Measurements from ENCODE around the gene PRDM16.
"Not testable (repeated sequence)": the region's sequence is repeated elsewhere in the genome, so short reads cannot be mapped to it uniquely, and the experiment has no call there.

Gene PRDM16

GRCh38 chr1:3285106-3285740 lies 216.2 kb downstream of the PRDM16 start:
- Histone ChIP-seq H3K27me3 (ENCODE audit: control insufficient read depth, insufficient read depth, low read length) (peaks cover 34% of the 10 kb centered on the region), H3K36me3 (ENCODE audit: insufficient read depth, low read length) (no peaks in the 10 kb centered on the region), H3K9me3 (replicated peaks; ENCODE audit: low read length) (no peaks in the 10 kb centered on the region), H3K4me2 (ENCODE audit: low read length) (no peak overlapping the region), H3K9ac (ENCODE audit: low read depth, low read length) (no peak overlapping the region), H3K4me1 (ENCODE audit: control insufficient read depth, insufficient read depth, low read length) (no peaks in the 10 kb centered on the region), H3K4me3 (ENCODE audit: low read length) (no peak overlapping the region)

GRCh38 chr1:3287095-3287494 lies 218.1 kb downstream of the PRDM16 start:
- not testable (repeated sequence) for H3K4me2 ChIP-seq (ENCODE audit: low read length); H3K4me3 ChIP-seq (ENCODE audit: low read length); H3K9ac ChIP-seq (ENCODE audit: low read depth, low read length); H3K4me1 ChIP-seq (ENCODE audit: control insufficient read depth, insufficient read depth, low read length); H3K9me3 ChIP-seq (replicated peaks; ENCODE audit: low read length); H3K36me3 ChIP-seq (ENCODE audit: insufficient read depth, low read length)
- peaks cover 28% of the 10 kb centered on the region for H3K27me3 ChIP-seq (ENCODE audit: control insufficient read depth, insufficient read depth, low read length)

- H3K9me3 ChIP-seq (replicated peaks; ENCODE audit: low read length): no peaks in the 10 kb centered on the region
- no peaks in the 10 kb centered on the region for H3K36me3 ChIP-seq (ENCODE audit: insufficient read depth, low read length)
- no peaks in the 10 kb centered on the region for H3K4me1 ChIP-seq (ENCODE audit: control insufficient read depth, insufficient read depth, low read length)
- peaks cover 22% of the 10 kb centered on the region for H3K27me3 ChIP-seq (ENCODE audit: control insufficient read depth, insufficient read depth, low read length)
- H3K4me2 ChIP-seq (ENCODE audit: low read length): no peak overlapping the region
- no peak overlapping the region for H3K4me3 ChIP-seq (ENCODE audit: low read length)
- H3K9ac ChIP-seq (ENCODE audit: low read depth, low read length): no peak overlapping the region
These were observed 218.7 kb downstream of the PRDM16 start for GRCh38 chr1:3287656-3288160.

GRCh38 chr1:3289502-3289901 lies 220.5 kb downstream of the PRDM16 start:
- Histone ChIP-seq H3K36me3 (ENCODE audit: insufficient read depth, low read length) (no peaks in the 10 kb centered on the region), H3K4me2 (ENCODE audit: low read length) (no peak overlapping the region), H3K27me3 (ENCODE audit: control insufficient read depth, insufficient read depth, low read length) (peaks cover 10% of the 10 kb centered on the region), H3K4me3 (ENCODE audit: low read length) (no peak overlapping the region), H3K4me1 (ENCODE audit: control insufficient read depth, insufficient read depth, low read length) (no peaks in the 10 kb centered on the region), H3K9me3 (replicated peaks; ENCODE audit: low read length) (no peaks in the 10 kb centered on the region), H3K9ac (ENCODE audit: low read depth, low read length) (no peak overlapping the region)

GRCh38 chr1:3290438-3290837 lies 221.4 kb downstream of the PRDM16 start:
- Histone ChIP-seq H3K27me3 (ENCODE audit: control insufficient read depth, insufficient read depth, low read length) (peaks cover 11% of the 10 kb centered on the region), H3K4me3 (ENCODE audit: low read length) (no peak overlapping the region), H3K9me3 (replicated peaks; ENCODE audit: low read length) (no peaks in the 10 kb centered on the region), H3K4me2 (ENCODE audit: low read length) (no peak overlapping the region), H3K9ac (ENCODE audit: low read depth, low read length) (no peak overlapping the region), H3K4me1 (ENCODE audit: control insufficient read depth, insufficient read depth, low read length) (no peaks in the 10 kb centered on the region), H3K36me3 (ENCODE audit: insufficient read depth, low read length) (no peaks in the 10 kb centered on the region)

- Histone ChIP-seq H3K27me3 (ENCODE audit: control insufficient read depth, insufficient read depth, low read length) (peaks cover 13% of the 10 kb centered on the region), H3K9ac (ENCODE audit: low read depth, low read length) (no peak overlapping the region), H3K36me3 (ENCODE audit: insufficient read depth, low read length) (no peaks in the 10 kb centered on the region), H3K4me2 (ENCODE audit: low read length) (no peak overlapping the region), H3K9me3 (replicated peaks; ENCODE audit: low read length) (no peaks in the 10 kb centered on the region), H3K4me1 (ENCODE audit: control insufficient read depth, insufficient read depth, low read length) (no peaks in the 10 kb centered on the region), H3K4me3 (ENCODE audit: low read length) (no peak overlapping the region)
These were observed 221.9 kb downstream of the PRDM16 start for GRCh38 chr1:3290915-3291314.

- Histone ChIP-seq H3K4me2 (ENCODE audit: low read length) (no peak overlapping the region), H3K4me3 (ENCODE audit: low read length) (no peak overlapping the region), H3K9me3 (replicated peaks; ENCODE audit: low read length) (no peaks in the 10 kb centered on the region), H3K9ac (ENCODE audit: low read depth, low read length) (no peak overlapping the region), H3K36me3 (ENCODE audit: insufficient read depth, low read length) (no peaks in the 10 kb centered on the region), H3K4me1 (ENCODE audit: control insufficient read depth, insufficient read depth, low read length) (no peaks in the 10 kb centered on the region), H3K27me3 (ENCODE audit: control insufficient read depth, insufficient read depth, low read length) (peaks cover 21% of the 10 kb centered on the region)
These were observed 223.2 kb downstream of the PRDM16 start for GRCh38 chr1:3292051-3292722.

- no peak overlapping the region for H3K4me2 ChIP-seq (ENCODE audit: low read length)
- H3K36me3 ChIP-seq (ENCODE audit: insufficient read depth, low read length): no peaks in the 10 kb centered on the region
- no peaks in the 10 kb centered on the region for H3K9me3 ChIP-seq (replicated peaks; ENCODE audit: low read length)
- no peak overlapping the region for H3K4me3 ChIP-seq (ENCODE audit: low read length)
- H3K27me3 ChIP-seq (ENCODE audit: control insufficient read depth, insufficient read depth, low read length): peaks cover 29% of the 10 kb centered on the region
- H3K9ac ChIP-seq (ENCODE audit: low read depth, low read length): no peak overlapping the region
- H3K4me1 ChIP-seq (ENCODE audit: control insufficient read depth, insufficient read depth, low read length): no peaks in the 10 kb centered on the region
These were observed 224.0 kb downstream of the PRDM16 start for GRCh38 chr1:3292868-3293562.

GRCh38 chr1:3293563-3294080 lies 224.6 kb downstream of the PRDM16 start:
- Histone ChIP-seq H3K9ac (ENCODE audit: low read depth, low read length) (no peak overlapping the region), H3K9me3 (replicated peaks; ENCODE audit: low read length) (no peaks in the 10 kb centered on the region), H3K27me3 (ENCODE audit: control insufficient read depth, insufficient read depth, low read length) (peaks cover 34% of the 10 kb centered on the region), H3K36me3 (ENCODE audit: insufficient read depth, low read length) (no peaks in the 10 kb centered on the region), H3K4me3 (ENCODE audit: low read length) (no peak overlapping the region), H3K4me1 (ENCODE audit: control insufficient read depth, insufficient read depth, low read length) (no peaks in the 10 kb centered on the region), H3K4me2 (ENCODE audit: low read length) (no peak overlapping the region)

GRCh38 chr1:3294450-3294849 lies 225.4 kb downstream of the PRDM16 start:
- H3K4me1 ChIP-seq (ENCODE audit: control insufficient read depth, insufficient read depth, low read length): no peaks in the 10 kb centered on the region
- H3K4me2 ChIP-seq (ENCODE audit: low read length): no peak overlapping the region
- H3K9ac ChIP-seq (ENCODE audit: low read depth, low read length): no peak overlapping the region
- no peaks in the 10 kb centered on the region for H3K9me3 ChIP-seq (replicated peaks; ENCODE audit: low read length)
- H3K36me3 ChIP-seq (ENCODE audit: insufficient read depth, low read length): no peaks in the 10 kb centered on the region
- H3K27me3 ChIP-seq (ENCODE audit: control insufficient read depth, insufficient read depth, low read length): peaks cover 38% of the 10 kb centered on the region
- H3K4me3 ChIP-seq (ENCODE audit: low read length): no peak overlapping the region

GRCh38 chr1:3295846-3296245 lies 226.8 kb downstream of the PRDM16 start:
- H3K4me1 ChIP-seq (ENCODE audit: control insufficient read depth, insufficient read depth, low read length): no peaks in the 10 kb centered on the region
- H3K9me3 ChIP-seq (replicated peaks; ENCODE audit: low read length): no peaks in the 10 kb centered on the region
- no peak overlapping the region for H3K4me3 ChIP-seq (ENCODE audit: low read length)
- no peak overlapping the region for H3K4me2 ChIP-seq (ENCODE audit: low read length)
- no peaks in the 10 kb centered on the region for H3K36me3 ChIP-seq (ENCODE audit: insufficient read depth, low read length)
- H3K27me3 ChIP-seq (ENCODE audit: control insufficient read depth, insufficient read depth, low read length): peaks cover 38% of the 10 kb centered on the region
- no peak overlapping the region for H3K9ac ChIP-seq (ENCODE audit: low read depth, low read length)

Measured in skeletal muscle satellite cell (primary cell).